WERI-Rb-1 (cell line): Measurements from ENCODE around the gene ANKRD13A.

Source experiments
- DNase-seq: peaks from one replicate; pipeline ENCODE4 v3.0.0-alpha.2; 2020
- H3K27ac ChIP-seq: fragments of 250-450 bp; sonication (Bioruptor Pico); 2 replicates; pipeline ENCODE4 v1.5.1; 2020; ENCODE audit warnings: mild to moderate bottlenecking, moderate library complexity
- H3K27me3 ChIP-seq: fragments of 250-450 bp; sonication (Bioruptor Pico); 2 replicates; pipeline ENCODE4 v1.5.1; 2021; ENCODE audit warnings: mild to moderate bottlenecking, low read depth, moderate library complexity; ENCODE audit not compliant: insufficient read depth, severe bottlenecking
- H3K36me3 ChIP-seq: fragments of 250-450 bp; sonication (Bioruptor Pico); 2 replicates; pipeline ENCODE4 v1.5.1; 2020; ENCODE audit warnings: mild to moderate bottlenecking, moderate library complexity
- H3K4me3 ChIP-seq: 2 replicates; pipeline ENCODE4 v1.5.1; 2011; ENCODE audit warnings: low read depth, mild to moderate bottlenecking, control low read depth, low read length
- H3K9me3 ChIP-seq: fragments of 250-450 bp; sonication (Bioruptor Pico); 2 replicates; pipeline ENCODE4 v1.5.1; 2021; ENCODE audit warnings: mild to moderate bottlenecking, moderate library complexity; ENCODE audit not compliant: severe bottlenecking
- CTCF ChIP-seq: IDR thresholded peaks from 2 replicates; pipeline ENCODE4 v1.5.1; 2011; ENCODE audit warnings: low read depth, mild to moderate bottlenecking, control low read depth, inconsistent platforms, low read length

The ANKRD13A gene

GRCh38 chr12:110088936-110089335 is 89.7 kb downstream of the ANKRD13A start:
- H3K9me3 ChIP-seq = no peaks in the 10 kb centered on the region
- no peak overlapping the region for H3K27ac ChIP-seq
- no peaks in the 10 kb centered on the region for H3K36me3 ChIP-seq
- no peak for DNase-seq
- H3K4me3 ChIP-seq = no peak overlapping the region
- no peaks in the 10 kb centered on the region for H3K27me3 ChIP-seq
- TF ChIP-seq CTCF = no peak
